Activated CD4-positive, alpha-beta memory T cell treated with anti-CD3 and anti-CD28 coated beads, Interleukin-2, amount 10 ng/mL, durations not matched to agents 7 days and 5 days (primary cell): ENCODE measurements around the gene HSDL2. TPM values are rescaled to one million over a fixed set of nuclear protein-coding genes. Genes with fewer than 3 reads are reported as not detected.

Experiments
- CTCF ChIA-PET: fragments of 350-600 bp; sonication (Branson Sonifier 250); formaldehyde crosslinking; loops from one replicate; lab custom pipeline; 2021; ENCODE audit warnings: antibody characterized with exemption, inconsistent platforms; lab: Charles Lee
- POLR2A ChIA-PET: fragments of 350-600 bp; sonication (Branson Sonifier 250); formaldehyde crosslinking; loops from one replicate; lab custom pipeline; 2021; ENCODE audit warnings: antibody characterized with exemption; lab: Charles Lee
- DNase-seq: peaks from one replicate; pipeline ENCODE4 v3.0.0-alpha.2; 2020
- H3K27ac Mint-ChIP-seq: one replicate; pipeline ENCODE4 v1.8.0; 2021; ENCODE audit warnings: mild to moderate bottlenecking, mixed read lengths
- H3K27me3 Mint-ChIP-seq: one replicate; pipeline ENCODE4 v1.8.0; 2021; ENCODE audit warnings: mixed read lengths
- H3K36me3 Mint-ChIP-seq: one replicate; pipeline ENCODE4 v1.8.0; 2021; ENCODE audit warnings: low read depth, mixed read lengths
- H3K4me1 Mint-ChIP-seq: one replicate; pipeline ENCODE4 v1.8.0; 2021; ENCODE audit warnings: mixed read lengths
- H3K4me3 Mint-ChIP-seq: one replicate; pipeline ENCODE4 v1.8.0; 2021; ENCODE audit warnings: mild to moderate bottlenecking, mixed read lengths
- H3K9me3 Mint-ChIP-seq: one replicate; pipeline ENCODE4 v1.8.0; 2021; ENCODE audit warnings: mixed read lengths
- total RNA-seq, 2 experiments: library from RNA; stranded (reverse); gene quantifications; one replicate each; pipeline ENCODE4 v1.2.3, GENCODE V29; 2021

The HSDL2 gene
- 10 to 100 TPM; 18.4 to 19.4 TPM for total RNA-seq

DNA sequence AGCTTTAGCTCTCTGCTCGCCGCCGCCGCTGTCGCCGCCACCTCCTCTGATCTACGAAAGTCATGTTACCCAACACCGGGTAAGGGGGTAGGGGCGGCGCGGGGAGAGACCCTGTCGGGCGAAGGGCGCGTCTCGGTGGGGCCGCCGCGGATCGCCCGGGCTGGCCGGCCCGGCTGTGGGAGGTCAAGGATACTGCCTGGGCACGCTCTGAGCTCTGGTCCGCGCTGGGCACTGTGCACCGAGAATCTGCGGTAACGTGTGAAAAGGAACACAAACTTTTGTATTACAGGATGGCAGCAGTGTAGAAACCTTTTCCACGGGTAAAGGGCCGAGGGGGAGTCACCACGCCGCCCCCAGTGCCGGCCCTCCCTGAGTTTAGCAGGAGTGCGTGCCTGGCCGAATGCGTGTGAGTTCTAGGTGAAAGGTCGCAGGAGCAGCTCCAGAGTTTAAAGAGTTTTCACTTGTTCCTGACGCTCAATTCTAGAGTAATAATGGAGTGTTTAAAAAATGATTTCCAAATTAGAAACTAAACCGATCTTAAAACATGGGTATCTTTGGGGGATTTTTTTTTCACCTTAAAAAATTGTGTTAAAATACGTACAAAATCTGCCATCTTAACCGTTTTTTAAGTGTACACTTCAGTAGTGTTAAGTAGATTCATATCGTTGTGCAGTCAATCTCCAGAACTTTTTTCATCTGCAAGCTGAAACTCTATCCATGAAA lies at the start of gene HSDL2:
HSDL2 (plus strand) TSS at position 7 of the 723 bp plus-strand sequence; CDS start at position 63, 56 bp downstream.
- CTCF ChIA-PET = interaction anchor here (0.6 to 3.1 kb wide), 14 partner anchors 11 to 621 kb away, joined by 3 to 21 read pairs (median 4); partner anchors contain the start of genes INIP and PTBP3
- peak within 1 kb of the TSS; percentile 93 for H3K4me3 Mint-ChIP-seq
- POLR2A ChIA-PET = interaction anchor here (0.6 to 4.6 kb wide), 31 partner anchors 9 to 1021 kb away, joined by 3 to 63 read pairs (median 4); partner anchors contain the start of genes INIP, KIAA1958, PTBP3 and SNX30
- H3K4me1 Mint-ChIP-seq = peaks cover 45% of the 10 kb centered on the region
- no peaks in the 10 kb centered on the region for H3K27me3 Mint-ChIP-seq
- H3K27ac Mint-ChIP-seq = peak within 1 kb of the TSS; percentile 95
- no peaks in the 10 kb centered on the region for H3K9me3 Mint-ChIP-seq
- DNase-seq = no peak
- H3K36me3 Mint-ChIP-seq = peaks cover 12% of the 10 kb centered on the region

DNA sequence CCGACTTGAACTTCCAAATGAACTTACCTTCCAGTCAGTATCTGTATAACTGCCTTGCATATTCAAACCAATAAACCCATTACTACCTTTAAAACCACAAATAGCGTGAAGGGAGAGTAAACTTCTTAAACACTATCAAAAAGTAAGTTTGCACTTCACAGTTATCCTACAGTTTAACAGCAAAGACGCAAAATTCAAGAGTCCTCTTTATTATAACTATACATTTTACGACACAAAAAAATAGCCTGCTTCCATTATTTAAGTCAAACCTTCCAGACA lies 48.3 kb upstream of the HSDL2 start:
- Mint-ChIP-seq H3K4me1 (peaks cover 48% of the 10 kb centered on the region), H3K9me3 (no peaks in the 10 kb centered on the region), H3K36me3 (peaks cover 19% of the 10 kb centered on the region), H3K27ac (peak overlapping the region; percentile 86), H3K4me3 (peak overlapping the region; percentile 84), H3K27me3 (no peaks in the 10 kb centered on the region)
- POLR2A ChIA-PET = interaction anchor here (0.9 to 4.5 kb wide), 8 partner anchors 9 to 435 kb away, joined by 3 to 90 read pairs (median 12); partner anchors contain the start of genes HSDL2, SUSD1 and UGCG
- DNase-seq = no peak
- CTCF ChIA-PET = interaction anchor here (0.9 to 3.6 kb wide), 5 partner anchors 28 to 234 kb away, joined by 3 to 16 read pairs (median 6); no protein-coding TSS in a partner anchor

DNA sequence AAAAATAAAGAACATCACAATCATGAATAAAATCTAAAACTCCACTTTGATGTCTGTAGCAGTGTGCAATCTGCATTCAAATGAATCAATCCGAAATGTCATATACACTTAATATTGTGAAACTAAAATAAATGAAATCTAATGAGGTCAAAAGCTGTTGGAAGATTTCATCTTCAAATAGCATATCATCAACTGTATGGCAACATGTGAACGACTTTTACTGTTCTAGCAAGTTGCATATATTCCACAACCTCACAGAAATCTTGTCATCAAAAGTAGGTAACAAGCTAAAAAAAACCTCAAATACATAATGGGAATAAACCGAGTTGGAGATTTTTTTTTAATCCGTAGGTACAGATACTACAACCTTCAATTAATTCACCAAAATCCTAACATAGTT lies 47.7 kb upstream of the HSDL2 start:
- Mint-ChIP-seq H3K27me3 (no peaks in the 10 kb centered on the region), H3K4me1 (peaks cover 48% of the 10 kb centered on the region), H3K9me3 (no peaks in the 10 kb centered on the region), H3K27ac (peak overlapping the region; percentile 86), H3K36me3 (peaks cover 19% of the 10 kb centered on the region), H3K4me3 (peak overlapping the region; percentile 84)
- DNase-seq = no peak
- POLR2A ChIA-PET = interaction anchor here (0.7 to 4.5 kb wide), 12 partner anchors 10 to 436 kb away, joined by 3 to 90 read pairs (median 8); partner anchors contain the start of genes HSDL2, SUSD1 and UGCG
- CTCF ChIA-PET = interaction anchor here (0.9 to 3.6 kb wide), 6 partner anchors 19 to 235 kb away, joined by 3 to 16 read pairs (median 4); no protein-coding TSS in a partner anchor

DNA sequence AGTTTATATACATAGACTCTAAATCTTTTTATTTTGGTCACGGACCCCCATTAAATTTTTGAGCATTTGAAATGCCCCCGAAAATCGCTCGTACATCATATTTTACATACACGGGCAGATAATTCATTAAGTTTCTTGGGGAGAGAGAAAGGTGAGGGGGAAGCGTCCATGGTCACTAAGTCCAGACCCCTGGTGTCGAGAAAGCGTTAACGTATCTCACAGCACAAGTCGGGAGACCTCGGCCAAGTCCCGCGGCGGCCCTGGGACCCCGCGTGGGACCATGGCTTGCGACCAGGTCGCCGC lies 47.3 kb upstream of the HSDL2 start:
- Mint-ChIP-seq H3K27me3 (no peaks in the 10 kb centered on the region), H3K27ac (peak overlapping the region; percentile 86), H3K36me3 (peaks cover 18% of the 10 kb centered on the region), H3K4me3 (peak overlapping the region; percentile 84), H3K9me3 (no peaks in the 10 kb centered on the region), H3K4me1 (peaks cover 46% of the 10 kb centered on the region)
- ChIA-PET POLR2A (interaction anchor here (0.7 to 4.5 kb wide), 15 partner anchors 10 to 435 kb away, joined by 3 to 90 read pairs (median 6); partner anchors contain the start of genes HSDL2, KIAA1958, SUSD1 and UGCG), CTCF (interaction anchor here (0.9 to 3.6 kb wide), 7 partner anchors 19 to 258 kb away, joined by 3 to 16 read pairs (median 6); no protein-coding TSS in a partner anchor)
- no peak for DNase-seq

DNA sequence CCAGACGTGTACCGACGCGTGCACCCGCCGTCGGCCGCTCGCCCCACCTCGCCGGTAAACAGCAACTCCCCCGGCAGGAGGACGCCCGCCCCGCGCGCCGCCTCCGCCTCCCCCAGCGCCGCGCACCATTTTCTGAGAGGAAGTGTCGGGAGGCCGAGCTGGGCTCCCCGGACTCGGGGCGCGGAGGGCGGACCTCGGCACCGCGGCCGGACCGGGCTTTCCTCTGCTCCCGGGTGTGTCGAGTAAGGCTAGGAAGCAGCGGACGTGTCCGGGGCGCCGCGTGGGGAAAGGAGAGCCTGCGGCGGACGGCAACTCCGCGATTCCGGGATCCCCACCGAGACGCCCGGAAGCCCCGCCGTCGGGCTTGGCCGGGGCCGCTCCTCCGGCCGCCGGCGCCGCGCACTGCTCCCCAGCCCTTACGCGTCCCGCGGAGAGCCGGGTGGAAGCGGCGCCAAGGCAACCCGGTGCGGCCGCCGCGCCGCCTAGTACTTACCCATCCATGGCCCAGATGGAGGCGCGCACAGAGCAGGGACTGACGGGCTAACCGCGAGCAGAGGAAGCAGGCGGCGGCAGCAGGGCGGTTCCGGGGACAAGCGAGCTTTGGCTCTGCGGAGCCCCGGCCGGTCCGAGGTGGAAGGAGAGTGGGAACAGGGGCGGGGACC lies 46.8 kb upstream of the HSDL2 start, which contains the start of gene PTBP3:
PTBP3 (minus strand) TSS at position 643 of the 662 bp plus-strand sequence. CDS start 35,754 bp downstream, outside the sequence.
- POLR2A ChIA-PET = interaction anchor here (0.6 to 4.5 kb wide), 33 partner anchors 8 to 887 kb away, joined by 3 to 90 read pairs (median 5); partner anchors contain the start of genes GNG10, HSDL2, KIAA1958 and SUSD1
- peak; percentile 84 for DNase-seq
- Mint-ChIP-seq H3K4me1 (peaks cover 41% of the 10 kb centered on the region), H3K27ac (peak within 1 kb of the TSS; percentile 87), H3K9me3 (no peaks in the 10 kb centered on the region), H3K36me3 (peaks cover 13% of the 10 kb centered on the region), H3K4me3 (peak within 1 kb of the TSS; percentile 88), H3K27me3 (no peaks in the 10 kb centered on the region)
- CTCF ChIA-PET = interaction anchor here (0.6 to 3.6 kb wide), 16 partner anchors 10 to 384 kb away, joined by 3 to 16 read pairs (median 4); partner anchors contain the start of gene HSDL2

DNA sequence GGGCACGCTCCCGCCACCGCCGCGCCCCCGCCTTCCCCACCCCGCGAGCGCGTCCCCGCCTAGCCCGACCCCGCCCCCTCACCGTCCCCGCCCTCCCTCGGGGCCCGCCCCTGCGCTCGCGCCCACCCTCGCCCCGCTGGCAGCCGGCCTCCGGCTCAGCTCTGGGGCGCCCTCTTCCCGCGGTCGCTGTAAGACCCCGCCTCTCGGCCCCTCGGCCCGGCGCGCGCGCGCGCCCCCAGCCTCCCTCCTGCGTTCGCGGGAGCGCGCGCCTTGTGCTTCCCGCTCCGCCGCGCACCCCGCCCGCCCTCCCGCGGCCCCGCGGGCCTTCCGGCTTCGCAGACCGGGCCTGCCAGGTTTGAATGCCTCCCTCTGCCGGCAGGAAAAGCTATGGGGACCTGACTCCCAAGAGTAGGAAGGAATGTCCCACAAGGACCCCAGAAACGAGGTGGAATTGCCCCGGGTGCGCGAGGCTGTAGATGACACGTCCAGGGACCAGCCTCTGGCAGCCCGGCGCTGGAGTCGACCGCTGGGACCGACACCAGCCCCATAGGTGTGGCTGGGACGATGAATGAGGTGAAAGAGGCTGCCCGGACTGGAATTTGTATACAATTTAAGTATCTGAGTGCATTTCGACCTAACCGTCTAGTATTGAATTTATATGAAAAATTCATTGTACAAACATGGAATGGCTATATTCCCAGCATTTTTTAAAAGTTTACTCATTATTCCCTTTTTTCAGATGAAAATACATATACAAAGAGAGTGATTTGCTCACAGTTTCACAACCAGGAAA lies 46.1 kb upstream of the HSDL2 start:
- Mint-ChIP-seq H3K9me3 (no peaks in the 10 kb centered on the region), H3K4me1 (peaks cover 34% of the 10 kb centered on the region), H3K4me3 (peak overlapping the region; percentile 88), H3K27ac (peak overlapping the region; percentile 87), H3K36me3 (peaks cover 6% of the 10 kb centered on the region), H3K27me3 (no peaks in the 10 kb centered on the region)
- peak; percentile 95 for DNase-seq
- ChIA-PET POLR2A (interaction anchor here (0.6 to 4.5 kb wide), 30 partner anchors 9 to 887 kb away, joined by 3 to 90 read pairs (median 5); partner anchors contain the start of genes GNG10, HSDL2, KIAA1958 and SUSD1), CTCF (interaction anchor here (0.6 to 3.6 kb wide), 15 partner anchors 11 to 383 kb away, joined by 3 to 16 read pairs (median 3); partner anchors contain the start of gene HSDL2)

DNA sequence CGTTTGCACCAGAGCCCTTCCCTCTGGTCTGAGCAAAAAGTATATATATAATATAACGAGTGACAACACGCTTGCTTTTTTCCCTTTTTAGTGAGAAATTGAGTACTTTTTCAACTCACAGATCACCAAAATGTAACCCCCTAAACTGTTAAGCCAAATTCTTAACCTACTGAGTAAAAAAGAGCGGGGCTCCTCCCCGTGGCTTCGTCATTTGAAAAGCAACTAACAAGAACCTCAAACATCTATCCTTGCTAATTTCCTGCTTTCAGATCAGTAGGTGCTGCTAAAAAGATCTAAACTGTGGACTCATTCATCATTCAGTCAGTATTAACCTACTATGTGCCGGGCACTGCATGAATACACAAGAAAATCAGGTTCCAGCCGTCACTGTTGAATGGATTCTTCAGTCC lies 45.5 kb upstream of the HSDL2 start:
- H3K4me3 Mint-ChIP-seq = peak overlapping the region; percentile 88
- peak; percentile 63 for DNase-seq
- peak overlapping the region; percentile 87 for H3K27ac Mint-ChIP-seq
- peaks cover 3% of the 10 kb centered on the region for H3K36me3 Mint-ChIP-seq
- H3K4me1 Mint-ChIP-seq = peaks cover 31% of the 10 kb centered on the region
- ChIA-PET CTCF (interaction anchor here (0.6 to 3.6 kb wide), 9 partner anchors 17 to 237 kb away, joined by 3 to 16 read pairs (median 4); partner anchors contain the start of gene HSDL2), POLR2A (interaction anchor here (0.9 to 4.5 kb wide), 14 partner anchors 10 to 437 kb away, joined by 3 to 90 read pairs (median 7); partner anchors contain the start of genes HSDL2 and UGCG)
- no peaks in the 10 kb centered on the region for H3K9me3 Mint-ChIP-seq
- no peaks in the 10 kb centered on the region for H3K27me3 Mint-ChIP-seq

DNA sequence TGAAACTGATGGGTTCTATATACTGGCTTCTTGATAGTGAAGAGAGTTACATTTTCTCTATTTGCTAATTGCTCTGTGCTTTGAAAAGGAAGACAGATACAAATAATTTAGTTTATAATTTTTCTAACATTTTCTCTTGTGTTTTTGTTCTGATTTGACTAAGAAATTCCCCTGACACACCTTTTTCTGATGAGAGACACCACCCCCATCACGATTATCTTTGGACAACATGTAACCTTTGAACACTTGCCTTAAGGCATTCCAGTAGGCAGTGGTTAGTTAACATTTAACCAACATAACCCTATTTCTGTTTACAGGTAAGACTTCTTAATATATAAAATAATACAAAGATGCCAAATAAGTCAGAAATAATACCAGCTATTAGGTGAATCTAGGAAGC lies 42.4 kb upstream of the HSDL2 start:
- CTCF ChIA-PET = interaction anchor here (1.0 kb wide), 1 partner anchor 251 kb away, joined by 3 read pairs; no protein-coding TSS in a partner anchor
- no peaks in the 10 kb centered on the region for H3K36me3 Mint-ChIP-seq

DNA sequence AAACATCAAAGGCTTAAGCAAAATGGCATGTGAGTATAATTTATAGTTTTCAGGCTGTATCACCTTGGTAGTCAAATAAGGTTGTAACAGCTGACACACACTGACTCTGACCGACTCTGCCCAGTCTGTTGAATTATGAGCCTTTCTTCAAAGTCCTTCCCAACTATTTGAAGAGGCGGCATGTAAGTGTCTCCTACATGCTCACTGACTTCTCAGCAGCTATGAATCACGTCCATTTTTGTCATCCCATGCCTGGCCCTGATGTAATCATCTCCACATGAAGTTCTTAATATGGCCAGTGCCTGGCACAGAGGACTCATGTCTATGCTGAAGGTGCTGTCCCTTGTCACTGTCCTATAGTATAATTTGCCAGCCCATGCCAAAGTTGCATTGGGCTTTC lies 41.3 kb upstream of the HSDL2 start:
- Mint-ChIP-seq H3K9me3 (no peaks in the 10 kb centered on the region), H3K4me3 (no peak overlapping the region), H3K27ac (no peak overlapping the region), H3K36me3 (no peaks in the 10 kb centered on the region), H3K27me3 (peaks cover 3% of the 10 kb centered on the region), H3K4me1 (peaks cover 8% of the 10 kb centered on the region)
- ChIA-PET POLR2A (no interaction called here), CTCF (no interaction called here)
- DNase-seq = no peak

More for the DNA sequence above, 42.4 kb upstream of the HSDL2 start:
- Mint-ChIP-seq H3K4me3 (no peak overlapping the region), H3K27me3 (peaks cover 3% of the 10 kb centered on the region), H3K27ac (no peak overlapping the region), H3K9me3 (no peaks in the 10 kb centered on the region), H3K4me1 (peaks cover 8% of the 10 kb centered on the region)
- DNase-seq = no peak
- POLR2A ChIA-PET = interaction anchor here (1.5 kb wide), 1 partner anchor 20 kb away, joined by 4 read pairs; no protein-coding TSS in a partner anchor

DNA sequence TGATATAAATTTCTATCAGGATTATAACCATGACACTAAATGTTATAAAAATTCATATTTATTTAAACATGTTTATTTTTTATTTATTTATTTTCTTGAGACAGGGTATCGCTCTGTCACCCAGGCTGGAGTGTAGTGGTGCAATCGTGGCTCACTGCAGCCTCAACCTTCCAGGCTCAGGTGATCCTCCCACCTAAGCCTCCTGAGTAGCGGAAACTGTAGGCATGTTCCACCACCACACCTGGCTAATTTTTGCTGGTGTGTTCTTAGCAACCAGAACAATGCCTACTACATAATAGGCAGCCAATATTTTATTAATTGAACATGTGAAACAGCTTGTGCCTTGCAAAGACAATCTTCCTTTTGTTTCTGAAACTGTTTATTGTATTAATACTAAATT lies 40.0 kb upstream of the HSDL2 start:
- no peaks in the 10 kb centered on the region for H3K9me3 Mint-ChIP-seq
- H3K27me3 Mint-ChIP-seq = peaks cover 3% of the 10 kb centered on the region
- H3K27ac Mint-ChIP-seq = no peak overlapping the region
- DNase-seq = no peak
- no peak overlapping the region for H3K4me3 Mint-ChIP-seq
- CTCF ChIA-PET = no interaction called here
- H3K36me3 Mint-ChIP-seq = no peaks in the 10 kb centered on the region
- POLR2A ChIA-PET = interaction anchor here (1.2 kb wide), 1 partner anchor 40 kb away, joined by 4 read pairs; the partner anchor contains the start of gene HSDL2
- peaks cover 3% of the 10 kb centered on the region for H3K4me1 Mint-ChIP-seq

DNA sequence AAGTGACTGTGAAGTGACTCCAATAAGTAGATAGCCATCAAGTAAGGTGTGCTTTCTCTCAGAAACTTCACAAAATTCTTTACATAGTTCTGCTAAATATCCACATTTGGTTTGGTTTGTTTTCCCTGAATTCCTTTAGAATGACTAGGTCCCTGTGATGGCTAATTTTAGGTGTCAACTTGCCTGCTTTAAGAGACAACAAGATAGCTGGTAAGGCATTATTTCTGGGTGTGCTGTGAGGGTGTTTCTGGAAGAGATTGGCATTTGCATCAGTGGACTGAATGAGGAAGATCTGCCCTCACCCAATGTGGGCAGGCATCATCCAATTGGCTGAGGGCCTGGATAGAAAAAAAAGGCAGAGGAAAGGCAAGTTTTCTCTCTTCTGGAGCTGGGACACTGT lies 38.2 kb upstream of the HSDL2 start:
- H3K9me3 Mint-ChIP-seq = no peaks in the 10 kb centered on the region

More for the DNA sequence above, 38.2 kb upstream of the HSDL2 start:
- Mint-ChIP-seq H3K36me3 (no peaks in the 10 kb centered on the region), H3K4me3 (no peak overlapping the region), H3K27me3 (peaks cover 3% of the 10 kb centered on the region), H3K4me1 (no peaks in the 10 kb centered on the region), H3K27ac (no peak overlapping the region)
- DNase-seq = no peak
- CTCF ChIA-PET = no interaction called here
- POLR2A ChIA-PET = interaction anchor here (0.7 kb wide), 1 partner anchor 10 kb away, joined by 3 read pairs; no protein-coding TSS in a partner anchor
